GM12878 (cell line): ENCODE measurements around the gene PTPRC. TPM values are rescaled to one million over a fixed set of nuclear protein-coding genes. Genes with fewer than 3 reads are reported as not detected.

Experiments
- ASH2L ChIP-seq: fragments of 300-600, 200-600 bp; sonication (generic); IDR thresholded peaks from 2 replicates; pipeline ENCODE4 v1.6.1; 2017; ENCODE audit warnings: low read depth, mild to moderate bottlenecking, borderline replicate concordance
- BHLHE40 ChIP-seq, 2 experiments: fragments of 450-650 bp in 1 of 2; IDR thresholded peaks; 2 replicates each; pipeline ENCODE4 v1.6.1; 2011 to 2017; ENCODE audit warnings: low read depth in 2 of 2, borderline replicate concordance in 1 of 2, improper control_type of control experiment in 1 of 2, low read length in 1 of 2, mild to moderate bottlenecking in 1 of 2
- CBX5 ChIP-seq: sonication (generic); IDR thresholded peaks from 2 replicates; pipeline ENCODE4 v1.6.1; 2016; ENCODE audit warnings: low read depth, moderate library complexity, mild to moderate bottlenecking, inconsistent platforms
- CHD1 ChIP-seq: IDR thresholded peaks from 2 replicates; pipeline ENCODE4 v1.6.1; 2012; ENCODE audit warnings: low read depth, low read length, improper control_type of control experiment
- EED ChIP-seq: sonication (generic); IDR thresholded peaks from 2 replicates; pipeline ENCODE4 v1.6.1; 2016; ENCODE audit warnings: antibody characterized with exemption, low read depth
- IKZF2 ChIP-seq, 2 experiments: fragments of 450-650 bp; IDR thresholded peaks; 2 replicates each; pipeline ENCODE4 v1.6.1; 2017; ENCODE audit warnings: mild to moderate bottlenecking in 2 of 2, moderate library complexity in 2 of 2
- MYB ChIP-seq: fragments of 150-350 bp; IDR thresholded peaks from 2 replicates; pipeline ENCODE4 v1.6.1; 2014; ENCODE audit warnings: mild to moderate bottlenecking, low read depth, low read length, borderline replicate concordance
- MYC ChIP-seq: IDR thresholded peaks from 2 replicates; pipeline ENCODE4 v1.6.1; 2011; ENCODE audit warnings: mild to moderate bottlenecking, low read length, moderate library complexity, inconsistent platforms; ENCODE audit not compliant: insufficient read depth, insufficient replicate concordance, insufficient read length, severe bottlenecking
- NFIC ChIP-seq: IDR thresholded peaks from 2 replicates; pipeline ENCODE4 v1.6.1; 2012; ENCODE audit warnings: low read depth, mild to moderate bottlenecking, inconsistent platforms, low read length, moderate library complexity
- NRF1 ChIP-seq: conservative IDR thresholded peaks from 2 replicates; pipeline ENCODE4 v1.6.1; 2011; ENCODE audit warnings: mild to moderate bottlenecking, low read depth, low read length, improper control_type of control experiment
- PAX5 ChIP-seq: IDR thresholded peaks from 2 replicates; pipeline ENCODE4 v1.6.1; 2011; ENCODE audit warnings: low read depth, low read length, borderline replicate concordance
- POLR2A ChIP-seq: IDR thresholded peaks from 2 replicates; pipeline ENCODE4 v1.6.1; 2011; ENCODE audit warnings: low read depth, mild to moderate bottlenecking, low read length
- RCOR1 ChIP-seq: conservative IDR thresholded peaks from 2 replicates; pipeline ENCODE4 v1.6.1; 2012; ENCODE audit warnings: low read depth, low read length, improper control_type of control experiment
- SPI1 ChIP-seq: IDR thresholded peaks from 2 replicates; pipeline ENCODE4 v1.6.1; 2011; ENCODE audit warnings: low read depth, mild to moderate bottlenecking, low read length, moderate library complexity, borderline replicate concordance; ENCODE audit not compliant: insufficient read depth
- STAT1 ChIP-seq: fragments of 450-650 bp; conservative IDR thresholded peaks from 2 replicates; pipeline ENCODE4 v1.6.1; 2014; ENCODE audit warnings: antibody characterized with exemption, mild to moderate bottlenecking
- SUPT20H ChIP-seq: IDR thresholded peaks from 2 replicates; pipeline ENCODE4 v1.6.1; 2011; ENCODE audit warnings: low read depth, mild to moderate bottlenecking, low read length, moderate library complexity, borderline replicate concordance; ENCODE audit not compliant: control insufficient read depth
- TCF12 ChIP-seq: IDR thresholded peaks from 2 replicates; pipeline ENCODE4 v1.6.1; 2011; ENCODE audit warnings: low read depth, mild to moderate bottlenecking, low read length
- WRNIP1 ChIP-seq: IDR thresholded peaks from 2 replicates; pipeline ENCODE4 v1.6.1; 2011; ENCODE audit warnings: low read depth, low read length, improper control_type of control experiment, borderline replicate concordance
- ZNF217 ChIP-seq: fragments of 450-650 bp; IDR thresholded peaks from 2 replicates; pipeline ENCODE4 v1.6.1; 2017; ENCODE audit warnings: antibody characterized with exemption, mild to moderate bottlenecking
- ZNF274 ChIP-seq: IDR thresholded peaks from one replicate; pipeline ENCODE4 v1.8.0; 2011; ENCODE audit not compliant: insufficient read length, insufficient read depth
- polyA plus RNA-seq, 11 experiments: library from polyadenylated mRNA; depleted of rRNA in 4 of 11; unstranded in 6 of 11; stranded (reverse) in 5 of 11; fragments of >200 nt; fragmentation: Nextera tagmentation in 4 of 11; fragmentation: Illumina TruSeq in 1 of 11; extraction: Ambion mirVana in 4 of 11; extraction: Trizol in 1 of 11; gene quantifications; 1 replicate in 1 of 11; 2 replicates in 10 of 11; pipeline versions ENCODE4 v1.2.1 to v1.2.3, GENCODE V29; 2011 to 2016; ENCODE audit warnings: inconsistent platforms in 2 of 11, missing spikeins in 2 of 11, low read depth in 1 of 11
- total RNA-seq, 4 experiments: library from RNA; depleted of rRNA in 3 of 4; stranded (reverse); fragments of >200 nt in 3 of 4; fragmentation: Illumina TruSeq in 1 of 4; extraction: Trizol in 1 of 4; gene quantifications; 2 replicates each; pipeline versions ENCODE4 v1.2.1 to v1.2.3, GENCODE V29; 2013 to 2021
- TF ChIP-seq, protein P1 (sequence below): IDR thresholded peaks from 2 replicates; pipeline ENCODE4 v1.6.1; 2012; ENCODE audit warnings: low read depth, low read length, improper control_type of control experiment
- TF ChIP-seq, protein P2 (sequence below): fragments of 450-650 bp; formaldehyde crosslinking; IDR thresholded peaks from 2 replicates; pipeline ENCODE4 v1.5.0; 2022; ENCODE audit warnings: mild to moderate bottlenecking, missing genetic modification characterization
- TF ChIP-seq, protein P3 (sequence below): fragments of 450-650 bp; IDR thresholded peaks from 2 replicates; pipeline ENCODE4 v1.6.1; 2016; ENCODE audit warnings: mild to moderate bottlenecking
- TF ChIP-seq, protein P4 (sequence below): fragments of 450-650 bp; IDR thresholded peaks from 2 replicates; pipeline ENCODE4 v1.6.1; 2017; ENCODE audit warnings: mild to moderate bottlenecking, low read depth, inconsistent platforms; ENCODE audit not compliant: poor library complexity, severe bottlenecking

The PTPRC gene
- total and polyA plus RNA-seq, 10 of the 15 experiments (the other 5 are each of a cell fraction or from before 2014, with no cell fraction given), result 72.9 to 221 (median 118) TPM

DNA sequence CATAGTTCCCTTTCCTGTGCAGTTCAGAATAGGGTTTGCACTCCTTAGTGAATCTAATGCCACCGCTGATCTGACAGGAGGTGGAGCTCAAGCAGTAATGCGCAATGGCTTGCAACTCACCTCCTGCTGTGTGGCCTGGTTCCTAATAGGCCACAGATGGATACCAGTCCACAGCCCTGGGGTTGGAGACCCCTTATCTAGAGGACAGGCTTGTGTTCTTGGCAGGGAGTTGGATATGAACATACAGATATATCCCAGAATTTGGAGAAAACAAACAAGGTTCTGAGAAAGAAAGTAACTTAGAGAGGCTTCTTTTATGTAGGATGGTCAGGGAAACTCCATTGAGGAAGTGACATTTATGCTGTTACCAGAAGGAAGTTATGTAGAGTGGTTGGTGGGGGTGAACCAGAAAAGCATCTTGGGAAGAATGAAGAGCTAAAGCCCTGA, 5.1 kb upstream of the PTPRC start (continued):
- TF ChIP-seq WRNIP1 (no peak), BHLHE40 (IDR thresholded peaks at IDR 0.05; ENCODE audit: borderline replicate concordance in 1 of 2, low read depth in 2 of 2, low read length in 1 of 2) (no peak), IKZF2 (IDR thresholded peaks at IDR 0.05) (peak; percentile 48 to 52; a peak in 1 of 4 replicates), CBX5 (no peak), NFIC (peak; percentile 42; the same call in 1 of the 2 replicates), RCOR1 (no peak), ZNF274 (no peak), SUPT20H (no peak), ZNF217 (no peak), NRF1 (no peak), PAX5 (no peak), SPI1 (peak; percentile 80; the same call in 1 of the 2 replicates), STAT1 (no peak), EED (0 out of 2 replicates have a peak, but pooled peaks have one; percentile 31), MYC (no peak), MYB (no peak), POLR2A (no peak), TCF12 (no peak), ASH2L (no peak), CHD1 (no peak)
- TF ChIP-seq, protein P1, sequence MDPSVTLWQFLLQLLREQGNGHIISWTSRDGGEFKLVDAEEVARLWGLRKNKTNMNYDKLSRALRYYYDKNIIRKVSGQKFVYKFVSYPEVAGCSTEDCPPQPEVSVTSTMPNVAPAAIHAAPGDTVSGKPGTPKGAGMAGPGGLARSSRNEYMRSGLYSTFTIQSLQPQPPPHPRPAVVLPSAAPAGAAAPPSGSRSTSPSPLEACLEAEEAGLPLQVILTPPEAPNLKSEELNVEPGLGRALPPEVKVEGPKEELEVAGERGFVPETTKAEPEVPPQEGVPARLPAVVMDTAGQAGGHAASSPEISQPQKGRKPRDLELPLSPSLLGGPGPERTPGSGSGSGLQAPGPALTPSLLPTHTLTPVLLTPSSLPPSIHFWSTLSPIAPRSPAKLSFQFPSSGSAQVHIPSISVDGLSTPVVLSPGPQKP, result no peak
- TF ChIP-seq, protein P2, sequence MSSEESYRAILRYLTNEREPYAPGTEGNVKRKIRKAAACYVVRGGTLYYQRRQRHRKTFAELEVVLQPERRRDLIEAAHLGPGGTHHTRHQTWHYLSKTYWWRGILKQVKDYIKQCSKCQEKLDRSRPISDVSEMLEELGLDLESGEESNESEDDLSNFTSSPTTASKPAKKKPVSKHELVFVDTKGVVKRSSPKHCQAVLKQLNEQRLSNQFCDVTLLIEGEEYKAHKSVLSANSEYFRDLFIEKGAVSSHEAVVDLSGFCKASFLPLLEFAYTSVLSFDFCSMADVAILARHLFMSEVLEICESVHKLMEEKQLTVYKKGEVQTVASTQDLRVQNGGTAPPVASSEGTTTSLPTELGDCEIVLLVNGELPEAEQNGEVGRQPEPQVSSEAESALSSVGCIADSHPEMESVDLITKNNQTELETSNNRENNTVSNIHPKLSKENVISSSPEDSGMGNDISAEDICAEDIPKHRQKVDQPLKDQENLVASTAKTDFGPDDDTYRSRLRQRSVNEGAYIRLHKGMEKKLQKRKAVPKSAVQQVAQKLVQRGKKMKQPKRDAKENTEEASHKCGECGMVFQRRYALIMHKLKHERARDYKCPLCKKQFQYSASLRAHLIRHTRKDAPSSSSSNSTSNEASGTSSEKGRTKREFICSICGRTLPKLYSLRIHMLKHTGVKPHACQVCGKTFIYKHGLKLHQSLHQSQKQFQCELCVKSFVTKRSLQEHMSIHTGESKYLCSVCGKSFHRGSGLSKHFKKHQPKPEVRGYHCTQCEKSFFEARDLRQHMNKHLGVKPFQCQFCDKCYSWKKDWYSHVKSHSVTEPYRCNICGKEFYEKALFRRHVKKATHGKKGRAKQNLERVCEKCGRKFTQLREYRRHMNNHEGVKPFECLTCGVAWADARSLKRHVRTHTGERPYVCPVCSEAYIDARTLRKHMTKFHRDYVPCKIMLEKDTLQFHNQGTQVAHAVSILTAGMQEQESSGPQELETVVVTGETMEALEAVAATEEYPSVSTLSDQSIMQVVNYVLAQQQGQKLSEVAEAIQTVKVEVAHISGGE, result no peak
- TF ChIP-seq, protein P3, sequence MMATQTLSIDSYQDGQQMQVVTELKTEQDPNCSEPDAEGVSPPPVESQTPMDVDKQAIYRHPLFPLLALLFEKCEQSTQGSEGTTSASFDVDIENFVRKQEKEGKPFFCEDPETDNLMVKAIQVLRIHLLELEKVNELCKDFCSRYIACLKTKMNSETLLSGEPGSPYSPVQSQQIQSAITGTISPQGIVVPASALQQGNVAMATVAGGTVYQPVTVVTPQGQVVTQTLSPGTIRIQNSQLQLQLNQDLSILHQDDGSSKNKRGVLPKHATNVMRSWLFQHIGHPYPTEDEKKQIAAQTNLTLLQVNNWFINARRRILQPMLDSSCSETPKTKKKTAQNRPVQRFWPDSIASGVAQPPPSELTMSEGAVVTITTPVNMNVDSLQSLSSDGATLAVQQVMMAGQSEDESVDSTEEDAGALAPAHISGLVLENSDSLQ, result no peak
- TF ChIP-seq, protein P4, sequence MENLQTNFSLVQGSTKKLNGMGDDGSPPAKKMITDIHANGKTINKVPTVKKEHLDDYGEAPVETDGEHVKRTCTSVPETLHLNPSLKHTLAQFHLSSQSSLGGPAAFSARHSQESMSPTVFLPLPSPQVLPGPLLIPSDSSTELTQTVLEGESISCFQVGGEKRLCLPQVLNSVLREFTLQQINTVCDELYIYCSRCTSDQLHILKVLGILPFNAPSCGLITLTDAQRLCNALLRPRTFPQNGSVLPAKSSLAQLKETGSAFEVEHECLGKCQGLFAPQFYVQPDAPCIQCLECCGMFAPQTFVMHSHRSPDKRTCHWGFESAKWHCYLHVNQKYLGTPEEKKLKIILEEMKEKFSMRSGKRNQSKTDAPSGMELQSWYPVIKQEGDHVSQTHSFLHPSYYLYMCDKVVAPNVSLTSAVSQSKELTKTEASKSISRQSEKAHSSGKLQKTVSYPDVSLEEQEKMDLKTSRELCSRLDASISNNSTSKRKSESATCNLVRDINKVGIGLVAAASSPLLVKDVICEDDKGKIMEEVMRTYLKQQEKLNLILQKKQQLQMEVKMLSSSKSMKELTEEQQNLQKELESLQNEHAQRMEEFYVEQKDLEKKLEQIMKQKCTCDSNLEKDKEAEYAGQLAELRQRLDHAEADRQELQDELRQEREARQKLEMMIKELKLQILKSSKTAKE, result no peak
